ENCODE measurements around the gene GPX3.

The GPX3 gene

GRCh38 chr5:151014680-151015343, 5.6 kb upstream of the GPX3 start:
- no peak for DNase-seq

DNA sequence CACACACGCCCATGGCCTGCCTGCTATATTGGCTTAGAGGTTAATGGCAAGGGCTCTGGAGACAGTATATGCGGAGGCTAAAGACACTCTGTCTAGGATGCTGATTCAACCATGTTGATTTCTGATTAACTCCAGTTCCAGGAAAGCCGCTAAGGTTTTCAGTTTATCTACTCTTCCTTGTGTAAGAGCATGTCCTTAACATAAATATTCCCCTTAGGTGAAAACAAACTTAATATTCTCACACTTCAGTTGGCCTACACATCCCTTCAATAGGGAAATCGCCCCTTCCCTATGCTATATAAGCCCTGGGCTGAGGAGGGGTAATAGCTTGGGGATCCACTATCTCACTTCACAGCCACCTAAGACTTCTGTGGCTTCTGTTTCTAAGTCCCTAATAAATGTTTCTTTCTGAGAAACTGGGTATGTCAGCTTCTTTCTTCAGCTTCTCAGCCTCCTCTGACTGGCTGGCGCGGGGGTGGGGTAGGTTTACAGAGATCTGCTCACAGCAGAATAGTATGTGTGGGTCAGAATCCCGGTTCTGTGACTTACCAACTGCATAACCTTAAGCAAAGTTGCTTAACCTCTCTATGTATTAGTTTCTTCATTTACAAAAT, 4.3 kb upstream of the GPX3 start:
- no peak for DNase-seq

DNA sequence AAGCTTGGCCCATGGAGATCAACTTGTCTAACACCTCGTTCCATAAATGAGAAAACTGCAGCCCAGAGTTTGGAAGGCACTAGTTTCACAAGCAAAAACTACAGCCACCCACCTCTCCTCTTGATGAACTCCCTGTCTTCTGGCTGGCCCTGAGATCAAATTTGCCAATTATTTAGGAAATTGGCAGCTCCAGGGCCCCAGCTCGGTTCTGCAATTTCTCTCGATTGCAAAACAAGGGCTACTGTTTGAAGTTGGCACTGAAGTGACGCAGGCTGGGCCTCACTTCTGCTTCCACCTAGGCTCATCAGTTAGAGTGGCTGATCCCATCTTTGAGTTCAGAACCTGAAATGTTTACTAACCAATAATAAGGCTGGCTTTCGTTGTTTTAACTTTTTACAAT, 3.7 kb upstream of the GPX3 start:
- DNase-seq = no peak

GRCh38 chr5:151017897-151018296, 2.5 kb upstream of the GPX3 start:
- no peak for DNase-seq

GRCh38 chr5:151018846-151019245, 1.5 kb upstream of the GPX3 start:
- DNase-seq = no peak

GRCh38 chr5:151019331-151019730, 1.1 kb upstream of the GPX3 start:
- DNase-seq = no peak

DNA sequence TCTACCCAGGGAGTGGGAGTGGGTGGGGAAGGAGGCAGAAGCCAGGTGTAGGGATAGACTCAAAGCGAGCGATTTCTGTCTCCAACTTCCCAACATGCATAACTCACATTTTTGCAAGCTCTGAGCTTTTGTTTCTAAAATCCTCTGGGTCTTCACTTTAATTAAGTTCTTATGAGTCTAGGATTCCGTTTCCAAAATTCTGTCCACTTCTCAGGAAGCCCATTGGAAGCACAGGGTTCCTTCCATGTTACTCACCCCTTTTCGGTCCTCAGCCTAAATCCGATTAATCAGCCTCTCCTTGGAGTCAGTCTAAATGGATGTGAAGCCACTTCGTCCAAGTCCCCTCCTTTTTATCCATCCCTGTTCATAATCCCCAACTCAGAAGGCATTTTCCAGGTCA, 1.4 kb downstream of the GPX3 start:
- DNase-seq = no peak

DNA sequence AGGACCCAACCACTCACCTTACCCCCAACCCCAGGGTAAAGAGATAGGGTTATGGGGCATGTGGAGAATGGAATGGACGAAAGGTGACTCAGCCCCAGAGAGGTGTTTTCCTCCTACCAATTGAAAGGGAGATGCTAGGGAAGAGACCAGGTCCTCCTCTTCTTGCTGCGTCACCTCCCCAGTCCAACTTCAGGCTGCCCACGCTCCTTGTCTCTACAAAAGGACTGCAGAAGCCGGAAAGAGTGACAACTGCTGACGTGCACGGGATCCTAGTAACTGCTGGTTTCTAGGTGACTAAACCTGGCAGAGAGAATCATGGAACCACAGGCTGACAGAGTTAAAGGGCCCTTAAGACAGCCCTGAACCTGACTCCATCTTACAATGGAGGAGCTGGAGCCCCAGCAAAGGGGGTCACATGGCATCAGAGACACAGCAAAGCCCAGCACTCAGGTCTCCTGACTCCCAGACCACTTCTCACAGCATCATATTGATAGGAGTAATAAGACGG, 2.2 kb downstream of the GPX3 start:
- DNase-seq = no peak

GRCh38 chr5:151023047-151023615, 2.7 kb downstream of the GPX3 start:
- DNase-seq = no peak

GRCh38 chr5:151023651-151024050, 3.3 kb downstream of the GPX3 start:
- DNase-seq = no peak

GRCh38 chr5:151024440-151025249, 4.3 kb downstream of the GPX3 start:
- no peak for DNase-seq

GRCh38 chr5:151025250-151025606, 4.8 kb downstream of the GPX3 start:
- DNase-seq = no peak

GRCh38 chr5:151026088-151026487, 5.7 kb downstream of the GPX3 start:
- DNase-seq = no peak

DNA sequence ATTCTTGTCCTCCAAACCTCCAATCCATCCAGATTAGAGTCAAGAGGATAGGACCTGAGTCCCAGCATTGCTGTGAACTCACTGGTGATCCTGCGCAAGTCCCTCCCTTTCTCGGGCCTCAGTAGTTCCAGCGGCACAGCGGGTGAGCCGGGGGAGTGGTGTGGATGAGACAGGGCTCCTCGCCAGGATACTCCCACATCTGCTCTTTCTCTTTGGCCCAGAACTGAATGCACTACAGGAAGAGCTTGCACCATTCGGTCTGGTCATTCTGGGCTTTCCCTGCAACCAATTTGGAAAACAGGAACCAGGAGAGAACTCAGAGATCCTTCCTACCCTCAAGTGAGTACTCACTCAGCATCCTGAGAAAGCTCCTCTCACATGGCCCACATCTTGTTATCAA, 6.3 kb downstream of the GPX3 start:
- DNase-seq = no peak

DNA sequence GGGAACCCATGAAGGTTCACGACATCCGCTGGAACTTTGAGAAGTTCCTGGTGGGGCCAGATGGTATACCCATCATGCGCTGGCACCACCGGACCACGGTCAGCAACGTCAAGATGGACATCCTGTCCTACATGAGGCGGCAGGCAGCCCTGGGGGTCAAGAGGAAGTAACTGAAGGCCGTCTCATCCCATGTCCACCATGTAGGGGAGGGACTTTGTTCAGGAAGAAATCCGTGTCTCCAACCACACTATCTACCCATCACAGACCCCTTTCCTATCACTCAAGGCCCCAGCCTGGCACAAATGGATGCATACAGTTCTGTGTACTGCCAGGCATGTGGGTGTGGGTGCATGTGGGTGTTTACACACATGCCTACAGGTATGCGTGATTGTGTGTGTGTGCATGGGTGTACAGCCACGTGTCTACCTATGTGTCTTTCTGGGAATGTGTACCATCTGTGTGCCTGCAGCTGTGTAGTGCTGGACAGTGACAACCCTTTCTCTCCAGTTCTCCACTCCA, 7.6 kb downstream of the GPX3 start:
- no peak for DNase-seq

DNA sequence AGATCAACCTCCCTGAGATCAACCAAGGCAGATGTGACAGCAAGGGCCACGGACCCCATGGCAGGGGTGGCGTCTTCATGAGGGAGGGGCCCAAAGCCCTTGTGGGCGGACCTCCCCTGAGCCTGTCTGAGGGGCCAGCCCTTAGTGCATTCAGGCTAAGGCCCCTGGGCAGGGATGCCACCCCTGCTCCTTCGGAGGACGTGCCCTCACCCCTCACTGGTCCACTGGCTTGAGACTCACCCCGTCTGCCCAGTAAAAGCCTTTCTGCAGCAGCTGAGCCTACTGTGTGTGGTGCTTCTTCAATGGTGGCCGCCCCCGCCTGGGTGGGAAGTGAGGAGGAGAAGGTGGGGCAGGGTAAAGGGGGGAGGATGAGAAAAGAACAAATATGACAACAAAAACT, 8.3 kb downstream of the GPX3 start:
- DNase-seq = no peak

DNA sequence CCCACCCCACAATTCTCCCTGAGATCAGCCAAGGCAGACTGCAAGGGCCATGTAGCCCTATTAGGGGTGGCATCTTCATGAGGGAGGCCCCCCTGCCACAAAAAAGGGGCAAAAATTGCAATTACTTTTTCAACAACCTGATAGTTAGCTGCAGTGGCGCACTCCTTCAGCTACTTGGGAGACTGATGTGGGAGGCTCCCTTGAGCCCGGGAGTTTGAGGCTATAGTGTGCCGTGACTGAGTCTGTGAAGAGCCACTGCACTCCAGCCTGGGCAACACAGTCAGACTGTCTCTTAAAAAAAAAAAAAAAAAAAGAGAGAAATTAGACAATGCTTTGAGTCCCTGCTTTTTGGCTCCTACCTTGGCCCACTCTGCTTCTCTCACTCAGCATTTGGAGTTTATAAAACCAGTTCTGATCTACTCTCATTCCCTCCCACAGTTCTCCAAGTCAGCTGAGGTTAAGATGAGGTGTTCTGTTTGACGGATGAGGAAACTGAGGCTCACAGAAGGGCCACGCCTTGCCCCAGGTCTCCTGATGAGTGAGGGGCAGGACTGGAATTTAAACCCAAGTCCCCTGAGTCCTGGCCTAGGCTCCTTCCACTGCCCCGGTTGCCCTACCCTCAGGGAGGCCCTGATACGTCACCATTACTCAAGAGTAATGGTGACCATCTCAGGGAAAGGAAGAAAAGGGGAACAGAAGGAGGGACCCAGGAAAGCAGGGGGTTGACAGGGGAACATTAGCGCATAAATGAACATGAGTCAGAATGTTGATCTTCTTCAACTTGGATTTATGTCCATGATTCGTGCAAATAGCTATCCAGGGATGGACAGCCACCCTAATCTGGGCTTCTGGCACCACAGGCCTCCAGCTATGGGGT, 9.0 kb downstream of the GPX3 start:
- DNase-seq = no peak

DNA sequence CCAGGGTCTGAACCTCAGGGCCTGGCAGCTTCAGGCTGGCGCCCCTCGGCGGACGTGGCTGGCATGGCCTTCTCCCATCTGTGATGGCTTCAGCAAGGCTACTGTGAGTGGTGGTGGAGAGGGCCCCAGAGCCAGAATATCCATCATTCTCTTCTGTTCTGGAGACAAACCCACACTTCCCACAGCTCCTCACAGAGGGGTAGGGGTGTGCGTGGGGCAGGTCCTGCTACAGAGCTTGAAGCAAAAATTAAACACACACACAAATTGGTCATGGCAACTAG, 9.6 kb downstream of the GPX3 start:
- no peak for DNase-seq

DNA sequence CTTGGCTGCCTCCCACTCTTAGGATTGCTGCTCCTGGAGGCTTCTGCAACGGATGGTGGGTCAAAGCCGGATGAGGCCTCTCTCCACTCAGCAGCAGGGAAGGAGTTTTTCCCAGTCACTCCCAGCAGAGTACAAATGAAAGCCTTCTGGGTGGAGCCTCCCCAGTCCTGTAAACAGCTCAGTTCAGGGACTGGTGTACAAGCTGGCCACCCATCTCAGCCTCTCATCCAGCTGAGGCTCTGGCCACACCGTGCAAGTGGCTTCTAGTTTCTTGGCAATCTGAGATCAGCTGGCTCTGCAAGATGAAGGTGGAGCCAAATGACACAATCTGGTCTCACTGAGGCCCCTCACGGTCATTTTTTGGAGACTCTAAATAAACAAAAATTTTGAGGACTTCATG, 10.0 kb downstream of the GPX3 start:
- no peak for DNase-seq

DNA sequence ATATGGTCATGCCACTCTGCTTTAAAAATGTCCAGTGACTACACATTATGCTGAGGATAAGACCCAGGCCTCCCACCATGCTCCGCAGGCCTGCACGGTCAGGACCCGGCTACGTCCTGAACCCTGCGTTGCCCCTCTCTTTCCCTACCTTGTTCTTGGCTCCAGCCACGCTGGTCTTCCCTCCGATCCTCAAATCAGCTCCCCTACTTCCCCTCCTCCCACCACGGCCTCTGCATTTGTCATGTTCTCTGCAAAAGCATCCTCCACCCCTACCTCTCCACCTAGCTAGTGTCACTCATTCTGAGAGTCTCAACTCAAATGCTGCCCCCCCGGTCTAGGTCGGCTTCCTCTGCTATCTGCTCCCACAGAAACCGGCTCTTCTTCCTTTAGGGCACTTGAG, 11.2 kb downstream of the GPX3 start:
- no peak for DNase-seq

GRCh38 chr5:151033217-151033934, 13.0 kb downstream of the GPX3 start:
- no peak for DNase-seq
